Bronchial epithelial cell (primary cell): ENCODE data around the gene ADPRHL1. TPM values are rescaled to one million over a fixed set of nuclear protein-coding genes. Genes with fewer than 3 reads are reported as not detected.

Source experiments
- DNase-seq: peaks from one replicate; pipeline ENCODE4 v3.0.0-alpha.2; 2010; ENCODE audit warnings: low read depth
- FAIRE-seq: peaks from 2 replicates; lab custom pipeline; 2011; peaks lifted over from hg19 to GRCh38; lab: Jason Lieb, UNC
- H3K27me3 ChIP-seq: 2 replicates; pipeline ENCODE4 v1.5.1; 2011; ENCODE audit warnings: low read length; ENCODE audit not compliant: control insufficient read depth, insufficient read depth
- H3K36me3 ChIP-seq: 2 replicates; pipeline ENCODE4 v1.5.1; 2011; ENCODE audit warnings: low read length; ENCODE audit not compliant: control insufficient read depth, insufficient read depth
- H3K4me3 ChIP-seq: 2 replicates; pipeline ENCODE4 v1.5.1; 2011; ENCODE audit warnings: mild to moderate bottlenecking, low read depth, low read length, control low read depth
- CTCF ChIP-seq: IDR thresholded peaks from 2 replicates; pipeline ENCODE4 v1.5.1; 2011; ENCODE audit warnings: mild to moderate bottlenecking, moderate library complexity, low read length, control low read depth, inconsistent platforms; ENCODE audit not compliant: insufficient read depth, severe bottlenecking
- total RNA-seq: library from RNA; depleted of rRNA; stranded (reverse); fragments of >200 nt; gene quantifications from 2 replicates; pipeline ENCODE4 v1.2.1, GENCODE V29; 2014

The ADPRHL1 gene
- total RNA-seq, 1 donor from 2014 or later = 0.26 TPM

- Histone ChIP-seq H3K27me3 (no peaks in the 10 kb centered on the region), H3K36me3 (no peaks in the 10 kb centered on the region), H3K4me3 (no peak overlapping the region)
- no peak for TF ChIP-seq CTCF
- no peak for FAIRE-seq
- DNase-seq = no peak
Observed at GRCh38 chr13:113427562-113428468, 25.5 kb downstream of the ADPRHL1 start.

- no peak overlapping the region for H3K4me3 ChIP-seq
- no peak for DNase-seq
- H3K36me3 ChIP-seq = no peaks in the 10 kb centered on the region
- TF ChIP-seq CTCF = no peak
- no peaks in the 10 kb centered on the region for H3K27me3 ChIP-seq
- no peak for FAIRE-seq
Observed at GRCh38 chr13:113426591-113426986, 26.7 kb downstream of the ADPRHL1 start.

GRCh38 chr13:113425941-113426590, 27.2 kb downstream of the ADPRHL1 start:
- Histone ChIP-seq H3K36me3 (no peaks in the 10 kb centered on the region), H3K27me3 (no peaks in the 10 kb centered on the region), H3K4me3 (no peak overlapping the region)
- TF ChIP-seq CTCF = no peak
- FAIRE-seq (no peak), DNase-seq (no peak)

GRCh38 chr13:113423520-113424163, 29.6 kb downstream of the ADPRHL1 start:
- FAIRE-seq = no peak
- TF ChIP-seq CTCF = no peak
- H3K36me3 ChIP-seq = no peaks in the 10 kb centered on the region
- peaks cover under 1% of the 10 kb centered on the region for H3K27me3 ChIP-seq
- no peak overlapping the region for H3K4me3 ChIP-seq
- no peak for DNase-seq

- Histone ChIP-seq H3K36me3 (no peaks in the 10 kb centered on the region), H3K27me3 (peaks cover 5% of the 10 kb centered on the region), H3K4me3 (no peak overlapping the region)
- FAIRE-seq (no peak), DNase-seq (no peak)
- TF ChIP-seq CTCF = no peak
Observed at GRCh38 chr13:113422807-113423519, 30.3 kb downstream of the ADPRHL1 start.
